GM11168 (cell line): ENCODE measurements around the gene SLC25A11.

ENCODE experiments used
- in situ Hi-C: fragments of 300-500 bp; cut with MboI; formaldehyde crosslinking; loops from one replicate; pipeline ENCODE4 v1.12.0; 2022; ENCODE audit warnings: low sequenced_read_pairs; ENCODE audit not compliant: unreplicated experiment

The SLC25A11 gene

GRCh38 chr17:4898351-4898750, 41.5 kb downstream of the SLC25A11 start:
- in situ Hi-C loops = no loop called here

- in situ Hi-C loops = no loop called here
Observed at GRCh38 chr17:4897785-4898184, 42.1 kb downstream of the SLC25A11 start.

GRCh38 chr17:4897198-4897687, 42.6 kb downstream of the SLC25A11 start:
- in situ Hi-C loops = no loop called here

- in situ Hi-C loops = no loop called here
Observed at GRCh38 chr17:4896332-4897197, 43.3 kb downstream of the SLC25A11 start.

GRCh38 chr17:4895657-4896331, 44.1 kb downstream of the SLC25A11 start:
- in situ Hi-C loops = no loop called here

- in situ Hi-C loops = no loop called here
Observed at GRCh38 chr17:4895121-4895520, 44.7 kb downstream of the SLC25A11 start.

GRCh38 chr17:4893721-4894560, 45.9 kb downstream of the SLC25A11 start:
- in situ Hi-C loops = no loop called here

GRCh38 chr17:4893272-4893671, 46.6 kb downstream of the SLC25A11 start:
- in situ Hi-C loops = no loop called here

- in situ Hi-C loops = no loop called here
Observed at GRCh38 chr17:4892499-4893221, 47.2 kb downstream of the SLC25A11 start.

GRCh38 chr17:4891411-4892410, 48.1 kb downstream of the SLC25A11 start:
- in situ Hi-C loops = no loop called here

- in situ Hi-C loops = loop anchor here (10.0 kb wide), 2 partner anchors 83 to 173 kb away; partner anchors contain the start of genes ARRB2, C17orf114 and PLD2
Observed at GRCh38 chr17:4887581-4887980, 52.3 kb downstream of the SLC25A11 start.
